Left colon (tissue), 2 donors: ENCODE results near the gene NCAPD2. TPM values are rescaled to one million over a fixed set of nuclear protein-coding genes. Genes with fewer than 3 reads are reported as not detected.
"Not testable (repeated sequence)": the region's sequence is repeated elsewhere in the genome, so short reads cannot be mapped to it uniquely, and the experiment has no call there.

Experiments used
- ATAC-seq: fragments of 200-7000 bp; cut with Tn5 transposase; one replicate; pipeline ENCODE4 v1.9.1; 2020; ENCODE audit warnings: mild to moderate bottlenecking, moderate library complexity
- DNase-seq, 2 donors: peaks; one replicate each; pipeline ENCODE4 v3.0.0-alpha.2; 2020
- intact Hi-C, 2 donors: fragments of 100-400 bp; cut with DNase I in 1 of 2; cut with micrococcal nuclease in 1 of 2; formaldehyde crosslinking; loops; one replicate each; pipeline versions ENCODE4 v1.11.2 to v1.14.0; 2022; cut with DNase I, micrococcal nuclease
- total RNA-seq, 2 donors: library from RNA; stranded (reverse); fragmentation: NEBNext Ultra II Directional; extraction: Animal tissue kit (Norgen Biotek cat#: 25700); gene quantifications; one replicate each; pipeline ENCODE4 v1.2.1, GENCODE V29; 2021
- donor health status: DM: no; HTN: no; CAD: no.
- donor health status: DM: yes; HTN: yes; CAD: no.

NCAPD2 gene
- total RNA-seq, 2 donors from 2014 or later = 21.9 to 29.4 TPM

DNA sequence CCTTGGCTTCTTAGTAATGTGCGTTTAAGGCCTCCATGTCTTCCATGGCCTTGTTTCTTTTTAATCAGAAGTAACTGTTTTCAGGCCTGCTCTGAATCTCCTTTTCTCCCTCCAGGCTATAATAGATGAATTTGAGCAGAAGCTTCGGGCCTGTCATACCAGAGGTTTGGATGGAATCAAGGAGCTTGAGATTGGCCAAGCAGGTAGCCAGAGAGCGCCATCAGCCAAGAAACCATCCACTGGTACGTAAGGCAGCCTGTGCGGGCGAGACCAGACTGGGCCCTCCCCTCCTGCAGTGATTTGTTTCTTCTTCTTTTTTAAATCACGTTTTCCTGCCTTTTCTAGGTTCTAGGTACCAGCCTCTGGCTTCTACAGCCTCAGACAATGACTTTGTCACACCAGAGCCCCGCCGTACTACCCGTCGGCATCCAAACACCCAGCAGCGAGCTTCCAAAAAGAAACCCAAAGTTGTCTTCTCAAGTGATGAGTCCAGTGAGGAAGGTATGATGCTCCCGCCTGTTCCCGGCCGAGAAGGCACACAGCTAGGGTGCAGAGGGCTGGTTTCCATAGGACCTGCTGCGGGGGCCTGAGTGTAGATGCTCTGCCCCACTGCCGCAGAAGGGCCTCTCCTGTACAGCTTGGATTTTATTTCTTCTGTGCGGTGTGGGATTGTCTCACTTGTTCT, 36.8 kb downstream of the NCAPD2 start:
- intact Hi-C loops = loop anchor here in 1 of 2 donors (10.0 kb wide), 2 partner anchors 106 to 196 kb away; no protein-coding TSS in a partner anchor
- no peak for DNase-seq
- no peak for ATAC-seq

DNA sequence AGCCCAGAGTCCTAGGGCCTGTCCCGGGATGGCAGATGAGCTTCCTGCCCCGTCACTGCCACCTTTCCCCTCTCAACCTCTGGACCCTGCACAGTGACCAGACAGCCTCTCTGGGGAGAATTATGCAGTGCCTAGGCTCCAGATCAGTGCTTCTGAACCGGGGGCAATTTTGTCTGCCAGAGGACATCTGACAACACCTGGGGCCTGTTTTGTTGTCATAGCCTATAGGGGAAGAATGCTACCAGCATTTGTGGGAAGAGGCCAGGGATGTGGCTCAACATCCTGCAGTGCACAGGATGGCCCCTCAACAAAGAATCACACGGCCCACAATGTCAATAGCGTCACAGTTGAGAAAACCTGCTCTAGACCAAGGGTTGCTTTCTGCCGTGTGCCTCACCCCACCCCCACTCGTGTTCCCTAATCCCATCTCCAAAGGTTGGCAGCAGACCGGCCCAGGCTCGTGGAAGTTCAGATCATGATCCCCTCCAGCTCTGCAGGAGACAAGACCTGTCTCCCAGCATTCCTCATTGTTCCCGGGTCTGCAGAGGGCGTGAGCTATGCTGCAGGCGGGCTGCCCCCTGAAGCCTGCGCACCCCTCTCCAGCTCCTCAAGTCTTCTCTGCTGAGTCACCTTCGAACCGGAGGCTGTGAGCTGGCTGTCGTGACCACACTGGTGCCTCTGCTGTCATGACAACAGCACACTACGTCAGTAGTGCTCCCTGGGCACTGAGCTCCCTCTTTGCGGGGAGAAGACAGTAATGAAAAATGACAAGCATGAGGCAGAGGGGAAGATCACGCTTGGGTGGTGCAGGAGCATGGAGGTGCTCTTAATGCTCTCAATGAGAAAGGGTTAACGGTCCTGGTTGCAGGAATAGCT, 38.4 kb downstream of the NCAPD2 start:
- intact Hi-C loops = loop anchor here in 1 of 2 donors (10.0 kb wide), 2 partner anchors 107 to 197 kb away; no protein-coding TSS in a partner anchor
- peak in 1 of 2 donors; percentile 83 for DNase-seq
- ATAC-seq = no peak

DNA sequence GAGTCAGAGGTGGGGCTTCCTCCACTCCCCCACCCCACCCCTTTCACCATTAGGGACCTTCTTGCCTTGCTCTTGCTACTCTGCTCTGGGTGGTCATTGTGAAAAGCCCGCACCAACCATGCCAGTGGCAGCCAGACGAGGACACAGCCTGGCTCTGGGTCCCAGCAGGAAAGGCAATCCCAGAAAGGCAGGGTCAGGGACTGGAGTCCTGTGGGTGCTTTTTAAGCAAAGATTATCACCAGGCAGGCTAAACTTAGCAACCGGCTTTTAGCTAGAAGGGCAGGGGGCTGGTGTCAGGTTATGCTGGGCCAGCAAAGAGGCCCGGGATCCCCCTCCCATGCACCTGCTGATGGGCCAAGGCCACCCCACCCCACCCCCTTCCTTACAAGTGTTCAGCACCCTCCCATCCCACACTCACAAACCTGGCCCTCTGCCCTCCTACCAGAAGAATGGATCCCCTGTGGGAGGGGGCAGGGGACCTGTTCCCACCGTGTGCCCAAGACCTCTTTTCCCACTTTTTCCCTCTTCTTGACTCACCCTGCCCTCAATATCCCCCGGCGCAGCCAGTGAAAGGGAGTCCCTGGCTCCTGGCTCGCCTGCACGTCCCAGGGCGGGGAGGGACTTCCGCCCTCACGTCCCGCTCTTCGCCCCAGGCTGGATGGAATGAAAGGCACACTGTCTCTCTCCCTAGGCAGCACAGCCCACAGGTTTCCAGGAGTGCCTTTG, 39.2 kb downstream of the NCAPD2 start:
- DNase-seq (peak; percentile 75 to 78), ATAC-seq (peak; percentile 61)
- intact Hi-C loops = loop anchor here in 1 of 2 donors (10.0 kb wide), 2 partner anchors 108 to 198 kb away; no protein-coding TSS in a partner anchor

DNA sequence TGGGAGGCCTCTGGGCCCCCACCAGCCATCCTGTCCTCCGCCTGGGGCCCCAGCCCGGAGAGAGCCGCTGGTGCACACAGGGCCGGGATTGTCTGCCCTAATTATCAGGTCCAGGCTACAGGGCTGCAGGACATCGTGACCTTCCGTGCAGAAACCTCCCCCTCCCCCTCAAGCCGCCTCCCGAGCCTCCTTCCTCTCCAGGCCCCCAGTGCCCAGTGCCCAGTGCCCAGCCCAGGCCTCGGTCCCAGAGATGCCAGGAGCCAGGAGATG, 39.7 kb downstream of the NCAPD2 start:
- DNase-seq (no peak), ATAC-seq (peak; percentile 30)
- intact Hi-C loops = loop anchor here in 1 of 2 donors (10.0 kb wide), 2 partner anchors 109 to 199 kb away; no protein-coding TSS in a partner anchor

DNA sequence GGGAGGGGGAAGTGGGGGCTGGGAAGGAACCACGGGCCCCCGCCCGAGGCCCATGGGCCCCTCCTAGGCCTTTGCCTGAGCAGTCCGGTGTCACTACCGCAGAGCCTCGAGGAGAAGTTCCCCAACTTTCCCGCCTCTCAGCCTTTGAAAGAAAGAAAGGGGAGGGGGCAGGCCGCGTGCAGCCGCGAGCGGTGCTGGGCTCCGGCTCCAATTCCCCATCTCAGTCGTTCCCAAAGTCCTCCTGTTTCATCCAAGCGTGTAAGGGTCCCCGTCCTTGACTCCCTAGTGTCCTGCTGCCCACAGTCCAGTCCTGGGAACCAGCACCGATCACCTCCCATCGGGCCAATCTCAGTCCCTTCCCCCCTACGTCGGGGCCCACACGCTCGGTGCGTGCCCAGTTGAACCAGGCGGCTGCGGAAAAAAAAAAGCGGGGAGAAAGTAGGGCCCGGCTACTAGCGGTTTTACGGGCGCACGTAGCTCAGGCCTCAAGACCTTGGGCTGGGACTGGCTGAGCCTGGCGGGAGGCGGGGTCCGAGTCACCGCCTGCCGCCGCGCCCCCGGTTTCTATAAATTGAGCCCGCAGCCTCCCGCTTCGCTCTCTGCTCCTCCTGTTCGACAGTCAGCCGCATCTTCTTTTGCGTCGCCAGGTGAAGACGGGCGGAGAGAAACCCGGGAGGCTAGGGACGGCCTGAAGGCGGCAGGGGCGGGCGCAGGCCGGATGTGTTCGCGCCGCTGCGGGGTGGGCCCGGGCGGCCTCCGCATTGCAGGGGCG, 40.2 kb downstream of the NCAPD2 start, which contains the start of gene GAPDH:
TSS of gene GAPDH (plus strand) at position 595 of the 772 bp plus-strand sequence. CDS start 316 bp downstream, outside the sequence.
- ATAC-seq = peak; percentile 76
- intact Hi-C loops = loop anchor here in 1 of 2 donors (10.0 kb wide), 2 partner anchors 109 to 199 kb away; no protein-coding TSS in a partner anchor
- DNase-seq = peak; percentile 93 to 96

DNA sequence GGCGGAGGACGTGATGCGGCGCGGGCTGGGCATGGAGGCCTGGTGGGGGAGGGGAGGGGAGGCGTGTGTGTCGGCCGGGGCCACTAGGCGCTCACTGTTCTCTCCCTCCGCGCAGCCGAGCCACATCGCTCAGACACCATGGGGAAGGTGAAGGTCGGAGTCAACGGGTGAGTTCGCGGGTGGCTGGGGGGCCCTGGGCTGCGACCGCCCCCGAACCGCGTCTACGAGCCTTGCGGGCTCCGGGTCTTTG, 40.7 kb downstream of the NCAPD2 start:
- intact Hi-C loops = loop anchor here in 1 of 2 donors (10.0 kb wide), 2 partner anchors 110 to 200 kb away; no protein-coding TSS in a partner anchor
- peak; percentile 44 for ATAC-seq
- no peak for DNase-seq

DNA sequence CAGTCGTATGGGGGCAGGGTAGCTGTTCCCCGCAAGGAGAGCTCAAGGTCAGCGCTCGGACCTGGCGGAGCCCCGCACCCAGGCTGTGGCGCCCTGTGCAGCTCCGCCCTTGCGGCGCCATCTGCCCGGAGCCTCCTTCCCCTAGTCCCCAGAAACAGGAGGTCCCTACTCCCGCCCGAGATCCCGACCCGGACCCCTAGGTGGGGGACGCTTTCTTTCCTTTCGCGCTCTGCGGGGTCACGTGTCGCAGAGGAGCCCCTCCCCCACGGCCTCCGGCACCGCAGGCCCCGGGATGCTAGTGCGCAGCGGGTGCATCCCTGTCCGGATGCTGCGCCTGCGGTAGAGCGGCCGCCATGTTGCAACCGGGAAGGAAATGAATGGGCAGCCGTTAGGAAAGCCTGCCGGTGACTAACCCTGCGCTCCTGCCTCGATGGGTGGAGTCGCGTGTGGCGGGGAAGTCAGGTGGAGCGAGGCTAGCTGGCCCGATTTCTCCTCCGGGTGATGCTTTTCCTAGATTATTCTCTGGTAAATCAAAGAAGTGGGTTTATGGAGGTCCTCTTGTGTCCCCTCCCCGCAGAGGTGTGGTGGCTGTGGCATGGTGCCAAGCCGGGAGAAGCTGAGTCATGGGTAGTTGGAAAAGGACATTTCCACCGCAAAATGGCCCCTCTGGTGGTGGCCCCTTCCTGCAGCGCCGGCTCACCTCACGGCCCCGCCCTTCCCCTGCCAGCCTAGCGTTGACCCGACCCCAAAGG, 41.2 kb downstream of the NCAPD2 start:
- DNase-seq (peak; percentile 77 to 81), ATAC-seq (peak; percentile 40)
- intact Hi-C loops = loop anchor here in 1 of 2 donors (10.0 kb wide), 2 partner anchors 110 to 200 kb away; no protein-coding TSS in a partner anchor

DNA sequence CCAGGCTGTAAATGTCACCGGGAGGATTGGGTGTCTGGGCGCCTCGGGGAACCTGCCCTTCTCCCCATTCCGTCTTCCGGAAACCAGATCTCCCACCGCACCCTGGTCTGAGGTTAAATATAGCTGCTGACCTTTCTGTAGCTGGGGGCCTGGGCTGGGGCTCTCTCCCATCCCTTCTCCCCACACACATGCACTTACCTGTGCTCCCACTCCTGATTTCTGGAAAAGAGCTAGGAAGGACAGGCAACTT, 41.7 kb downstream of the NCAPD2 start:
- ATAC-seq = no peak
- DNase-seq = no peak
- intact Hi-C loops = loop anchor here in 1 of 2 donors (10.0 kb wide), 2 partner anchors 111 to 201 kb away; no protein-coding TSS in a partner anchor

DNA sequence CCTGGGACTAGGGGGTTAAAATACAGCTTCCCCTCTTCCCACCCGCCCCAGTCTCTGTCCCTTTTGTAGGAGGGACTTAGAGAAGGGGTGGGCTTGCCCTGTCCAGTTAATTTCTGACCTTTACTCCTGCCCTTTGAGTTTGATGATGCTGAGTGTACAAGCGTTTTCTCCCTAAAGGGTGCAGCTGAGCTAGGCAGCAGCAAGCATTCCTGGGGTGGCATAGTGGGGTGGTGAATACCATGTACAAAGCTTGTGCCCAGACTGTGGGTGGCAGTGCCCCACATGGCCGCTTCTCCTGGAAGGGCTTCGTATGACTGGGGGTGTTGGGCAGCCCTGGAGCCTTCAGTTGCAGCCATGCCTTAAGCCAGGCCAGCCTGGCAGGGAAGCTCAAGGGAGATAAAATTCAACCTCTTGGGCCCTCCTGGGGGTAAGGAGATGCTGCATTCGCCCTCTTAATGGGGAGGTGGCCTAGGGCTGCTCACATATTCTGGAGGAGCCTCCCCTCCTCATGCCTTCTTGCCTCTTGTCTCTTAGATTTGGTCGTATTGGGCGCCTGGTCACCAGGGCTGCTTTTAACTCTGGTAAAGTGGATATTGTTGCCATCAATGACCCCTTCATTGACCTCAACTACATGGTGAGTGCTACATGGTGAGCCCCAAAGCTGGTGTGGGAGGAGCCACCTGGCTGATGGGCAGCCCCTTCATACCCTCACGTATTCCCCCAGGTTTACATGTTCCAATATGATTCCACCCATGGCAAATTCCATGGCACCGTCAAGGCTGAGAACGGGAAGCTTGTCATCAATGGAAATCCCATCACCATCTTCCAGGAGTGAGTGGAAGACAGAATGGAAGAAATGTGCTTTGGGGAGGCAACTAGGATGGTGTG, 42.3 kb downstream of the NCAPD2 start:
- ATAC-seq (no peak), DNase-seq (no peak)
- intact Hi-C loops = loop anchor here in 1 of 2 donors (10.0 kb wide), 2 partner anchors 111 to 201 kb away; no protein-coding TSS in a partner anchor

DNA sequence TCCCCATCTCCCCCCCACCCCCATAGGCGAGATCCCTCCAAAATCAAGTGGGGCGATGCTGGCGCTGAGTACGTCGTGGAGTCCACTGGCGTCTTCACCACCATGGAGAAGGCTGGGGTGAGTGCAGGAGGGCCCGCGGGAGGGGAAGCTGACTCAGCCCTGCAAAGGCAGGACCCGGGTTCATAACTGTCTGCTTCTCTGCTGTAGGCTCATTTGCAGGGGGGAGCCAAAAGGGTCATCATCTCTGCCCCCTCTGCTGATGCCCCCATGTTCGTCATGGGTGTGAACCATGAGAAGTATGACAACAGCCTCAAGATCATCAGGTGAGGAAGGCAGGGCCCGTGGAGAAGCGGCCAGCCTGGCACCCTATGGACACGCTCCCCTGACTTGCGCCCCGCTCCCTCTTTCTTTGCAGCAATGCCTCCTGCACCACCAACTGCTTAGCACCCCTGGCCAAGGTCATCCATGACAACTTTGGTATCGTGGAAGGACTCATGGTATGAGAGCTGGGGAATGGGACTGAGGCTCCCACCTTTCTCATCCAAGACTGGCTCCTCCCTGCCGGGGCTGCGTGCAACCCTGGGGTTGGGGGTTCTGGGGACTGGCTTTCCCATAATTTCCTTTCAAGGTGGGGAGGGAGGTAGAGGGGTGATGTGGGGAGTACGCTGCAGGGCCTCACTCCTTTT, 43.1 kb downstream of the NCAPD2 start:
- no peak for DNase-seq
- intact Hi-C loops = loop anchor here in 1 of 2 donors (10.0 kb wide), 2 partner anchors 112 to 202 kb away; no protein-coding TSS in a partner anchor
- no peak for ATAC-seq

DNA sequence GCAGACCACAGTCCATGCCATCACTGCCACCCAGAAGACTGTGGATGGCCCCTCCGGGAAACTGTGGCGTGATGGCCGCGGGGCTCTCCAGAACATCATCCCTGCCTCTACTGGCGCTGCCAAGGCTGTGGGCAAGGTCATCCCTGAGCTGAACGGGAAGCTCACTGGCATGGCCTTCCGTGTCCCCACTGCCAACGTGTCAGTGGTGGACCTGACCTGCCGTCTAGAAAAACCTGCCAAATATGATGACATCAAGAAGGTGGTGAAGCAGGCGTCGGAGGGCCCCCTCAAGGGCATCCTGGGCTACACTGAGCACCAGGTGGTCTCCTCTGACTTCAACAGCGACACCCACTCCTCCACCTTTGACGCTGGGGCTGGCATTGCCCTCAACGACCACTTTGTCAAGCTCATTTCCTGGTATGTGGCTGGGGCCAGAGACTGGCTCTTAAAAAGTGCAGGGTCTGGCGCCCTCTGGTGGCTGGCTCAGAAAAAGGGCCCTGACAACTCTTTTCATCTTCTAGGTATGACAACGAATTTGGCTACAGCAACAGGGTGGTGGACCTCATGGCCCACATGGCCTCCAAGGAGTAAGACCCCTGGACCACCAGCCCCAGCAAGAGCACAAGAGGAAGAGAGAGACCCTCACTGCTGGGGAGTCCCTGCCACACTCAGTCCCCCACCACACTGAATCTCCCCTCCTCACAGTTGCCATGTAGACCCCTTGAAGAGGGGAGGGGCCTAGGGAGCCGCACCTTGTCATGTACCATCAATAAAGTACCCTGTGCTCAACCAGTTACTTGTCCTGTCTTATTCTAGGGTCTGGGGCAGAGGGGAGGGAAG, 43.9 kb downstream of the NCAPD2 start:
- intact Hi-C loops = loop anchor here in 1 of 2 donors (10.0 kb wide), 2 partner anchors 113 to 203 kb away; no protein-coding TSS in a partner anchor
- ATAC-seq = not testable (repeated sequence)
- DNase-seq = peak; percentile 80 to 89

DNA sequence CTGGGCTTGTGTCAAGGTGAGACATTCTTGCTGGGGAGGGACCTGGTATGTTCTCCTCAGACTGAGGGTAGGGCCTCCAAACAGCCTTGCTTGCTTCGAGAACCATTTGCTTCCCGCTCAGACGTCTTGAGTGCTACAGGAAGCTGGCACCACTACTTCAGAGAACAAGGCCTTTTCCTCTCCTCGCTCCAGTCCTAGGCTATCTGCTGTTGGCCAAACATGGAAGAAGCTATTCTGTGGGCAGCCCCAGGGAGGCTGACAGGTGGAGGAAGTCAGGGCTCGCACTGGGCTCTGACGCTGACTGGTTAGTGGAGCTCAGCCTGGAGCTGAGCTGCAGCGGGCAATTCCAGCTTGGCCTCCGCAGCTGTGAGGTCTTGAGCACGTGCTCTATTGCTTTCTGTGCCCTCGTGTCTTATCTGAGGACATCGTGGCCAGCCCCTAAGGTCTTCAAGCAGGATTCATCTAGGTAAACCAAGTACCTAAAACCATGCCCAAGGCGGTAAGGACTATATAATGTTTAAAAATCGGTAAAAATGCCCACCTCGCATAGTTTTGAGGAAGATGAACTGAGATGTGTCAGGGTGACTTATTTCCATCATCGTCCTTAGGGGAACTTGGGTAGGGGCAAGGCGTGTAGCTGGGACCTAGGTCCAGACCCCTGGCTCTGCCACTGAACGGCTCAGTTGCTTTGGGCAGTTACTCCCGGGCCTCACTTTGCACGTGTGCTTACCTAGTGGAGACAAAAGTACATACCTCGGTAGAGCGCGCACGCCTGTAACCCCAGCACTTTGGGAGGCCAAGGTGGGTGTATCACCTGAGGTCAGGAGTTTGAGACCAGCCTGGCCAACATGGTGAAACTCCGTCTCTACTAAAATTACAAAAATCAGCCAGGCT, 44.8 kb downstream of the NCAPD2 start:
- ATAC-seq (no peak), DNase-seq (no peak)
- intact Hi-C loops = loop anchor here in 1 of 2 donors (10.0 kb wide), 2 partner anchors 114 to 204 kb away; no protein-coding TSS in a partner anchor

DNA sequence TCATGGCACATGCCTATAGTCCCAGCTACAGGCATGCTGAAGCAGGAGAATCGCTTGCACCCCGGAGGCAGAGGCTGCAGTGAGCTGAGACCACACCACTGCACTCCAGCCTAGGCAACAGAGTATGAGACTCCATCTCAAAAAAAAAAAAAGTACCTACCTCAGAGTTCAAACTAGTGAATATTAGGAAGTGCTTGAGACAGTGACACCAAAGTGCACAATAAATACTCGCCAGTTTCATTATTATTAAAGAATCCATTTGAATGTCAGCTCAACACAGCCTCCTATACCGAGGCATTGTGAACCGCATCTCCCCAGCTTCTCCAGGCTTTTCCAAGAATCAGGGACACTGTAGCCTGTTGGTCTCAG, 45.4 kb downstream of the NCAPD2 start:
- ATAC-seq = no peak
- DNase-seq = no peak
- intact Hi-C loops = loop anchor here in 1 of 2 donors (10.0 kb wide), 2 partner anchors 114 to 204 kb away; no protein-coding TSS in a partner anchor

DNA sequence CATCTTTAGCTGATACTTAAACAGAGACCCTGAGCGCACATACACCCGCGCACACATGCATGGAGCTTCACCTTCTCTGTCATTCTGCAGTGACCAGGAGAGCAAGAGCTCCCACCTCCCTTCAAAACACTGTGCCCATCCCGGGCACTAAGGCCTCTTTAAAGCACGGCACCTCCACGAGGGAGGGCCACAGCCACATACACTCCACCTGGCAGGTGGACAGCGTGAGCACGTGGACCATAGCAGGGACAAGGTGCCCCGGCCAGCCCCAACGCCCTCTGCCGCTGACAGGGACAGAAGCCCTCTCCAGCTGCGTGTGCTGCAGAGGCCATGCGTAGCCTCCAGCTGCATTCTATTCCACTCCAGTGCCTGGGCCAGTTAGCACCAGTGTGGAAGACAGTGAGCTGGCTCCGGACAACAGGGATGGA, 45.8 kb downstream of the NCAPD2 start:
- DNase-seq (no peak), ATAC-seq (peak; percentile 28)
- intact Hi-C loops = loop anchor here in 1 of 2 donors (10.0 kb wide), 2 partner anchors 115 to 205 kb away; no protein-coding TSS in a partner anchor
